Endothelial cell (in vitro differentiated cells): ENCODE data around the gene TMEM184A. TPM values are rescaled to one million over a fixed set of nuclear protein-coding genes. Genes with fewer than 3 reads are reported as not detected.

ENCODE experiments used
- DNase-seq: peaks from one replicate; pipeline ENCODE4 v3.0.0; 2021; ENCODE audit warnings: low spot score
- H3K27ac Mint-ChIP-seq: one replicate; pipeline ENCODE4 v1.8.0; 2021; ENCODE audit warnings: mixed read lengths, inconsistent platforms; ENCODE audit not compliant: unreplicated experiment
- H3K27me3 Mint-ChIP-seq: one replicate; pipeline ENCODE4 v1.8.0; 2021; ENCODE audit warnings: mild to moderate bottlenecking, moderate library complexity, mixed read lengths, inconsistent platforms; ENCODE audit not compliant: unreplicated experiment
- H3K36me3 Mint-ChIP-seq: one replicate; pipeline ENCODE4 v1.8.0; 2021; ENCODE audit warnings: mild to moderate bottlenecking, low read depth, mixed read lengths, inconsistent platforms; ENCODE audit not compliant: unreplicated experiment
- H3K4me1 Mint-ChIP-seq: one replicate; pipeline ENCODE4 v1.8.0; 2021; ENCODE audit warnings: mild to moderate bottlenecking, mixed read lengths, inconsistent platforms; ENCODE audit not compliant: unreplicated experiment
- H3K4me3 Mint-ChIP-seq: one replicate; pipeline ENCODE4 v1.8.0; 2021; ENCODE audit warnings: mild to moderate bottlenecking, mixed read lengths, inconsistent platforms; ENCODE audit not compliant: unreplicated experiment
- H3K9me3 Mint-ChIP-seq: one replicate; pipeline ENCODE4 v1.8.0; 2021; ENCODE audit warnings: mixed read lengths, inconsistent platforms; ENCODE audit not compliant: unreplicated experiment
- total RNA-seq: library from RNA; stranded (reverse); fragmentation: NEBNext Ultra II Directional; extraction: Animal tissue kit (Norgen Biotek cat#: 25700); gene quantifications from one replicate; pipeline ENCODE4 v1.2.1, GENCODE V29; 2021; ENCODE audit not compliant: unreplicated experiment
- TF ChIP-seq, protein P1 (sequence below): fragments of 200-600 bp; sonication (generic); IDR thresholded peaks from one replicate; pipeline ENCODE4 v1.5.0; 2021; ENCODE audit warnings: antibody characterized with exemption; ENCODE audit not compliant: unreplicated experiment

The TMEM184A gene
- total RNA-seq, 1 donor from 2014 or later, result 0.21 TPM

DNA sequence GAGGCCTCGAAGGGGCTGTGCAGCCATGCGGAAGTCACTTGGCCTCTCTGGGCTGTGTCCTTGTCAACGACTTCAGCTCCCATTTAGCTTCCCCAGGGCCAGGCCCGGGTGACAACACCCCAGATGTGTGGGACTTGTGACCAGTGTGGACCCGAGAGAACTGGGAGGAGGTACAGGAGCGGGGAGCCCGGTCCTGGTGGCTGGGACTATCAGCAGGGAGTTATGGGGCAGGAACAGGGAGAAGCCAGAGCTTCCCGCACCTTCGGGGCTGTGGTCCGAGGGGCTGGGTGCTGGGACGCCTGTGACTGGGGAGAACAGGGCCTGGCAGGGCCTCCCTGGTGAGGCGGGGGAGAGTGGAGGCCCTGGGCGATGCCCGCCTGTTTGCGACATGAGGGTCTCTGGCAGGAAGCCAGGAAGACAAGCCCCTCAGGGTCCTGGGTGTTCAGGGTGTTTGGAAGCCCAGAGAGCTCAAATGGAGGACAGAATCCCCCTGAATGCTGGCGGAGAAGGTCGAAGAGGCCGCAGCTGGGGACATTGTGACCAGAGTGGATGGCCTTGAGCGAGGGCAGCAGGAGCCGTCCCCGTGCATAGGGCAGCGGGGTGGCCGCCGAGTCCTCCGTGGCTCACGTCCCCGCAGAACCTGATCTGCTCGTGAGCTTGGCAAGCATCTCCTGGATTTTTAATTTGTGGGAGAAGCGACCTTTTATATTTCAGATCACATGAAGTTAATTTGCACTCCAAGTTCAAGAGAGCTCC lies 43.8 kb upstream of the TMEM184A start:
- Mint-ChIP-seq H3K4me3 (no peak overlapping the region), H3K4me1 (peaks cover 2% of the 10 kb centered on the region), H3K27me3 (peaks cover 9% of the 10 kb centered on the region), H3K36me3 (no peaks in the 10 kb centered on the region), H3K9me3 (no peaks in the 10 kb centered on the region), H3K27ac (no peak overlapping the region)
- DNase-seq, result no peak
- TF ChIP-seq, protein P1, sequence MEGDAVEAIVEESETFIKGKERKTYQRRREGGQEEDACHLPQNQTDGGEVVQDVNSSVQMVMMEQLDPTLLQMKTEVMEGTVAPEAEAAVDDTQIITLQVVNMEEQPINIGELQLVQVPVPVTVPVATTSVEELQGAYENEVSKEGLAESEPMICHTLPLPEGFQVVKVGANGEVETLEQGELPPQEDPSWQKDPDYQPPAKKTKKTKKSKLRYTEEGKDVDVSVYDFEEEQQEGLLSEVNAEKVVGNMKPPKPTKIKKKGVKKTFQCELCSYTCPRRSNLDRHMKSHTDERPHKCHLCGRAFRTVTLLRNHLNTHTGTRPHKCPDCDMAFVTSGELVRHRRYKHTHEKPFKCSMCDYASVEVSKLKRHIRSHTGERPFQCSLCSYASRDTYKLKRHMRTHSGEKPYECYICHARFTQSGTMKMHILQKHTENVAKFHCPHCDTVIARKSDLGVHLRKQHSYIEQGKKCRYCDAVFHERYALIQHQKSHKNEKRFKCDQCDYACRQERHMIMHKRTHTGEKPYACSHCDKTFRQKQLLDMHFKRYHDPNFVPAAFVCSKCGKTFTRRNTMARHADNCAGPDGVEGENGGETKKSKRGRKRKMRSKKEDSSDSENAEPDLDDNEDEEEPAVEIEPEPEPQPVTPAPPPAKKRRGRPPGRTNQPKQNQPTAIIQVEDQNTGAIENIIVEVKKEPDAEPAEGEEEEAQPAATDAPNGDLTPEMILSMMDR, result no peak

DNA sequence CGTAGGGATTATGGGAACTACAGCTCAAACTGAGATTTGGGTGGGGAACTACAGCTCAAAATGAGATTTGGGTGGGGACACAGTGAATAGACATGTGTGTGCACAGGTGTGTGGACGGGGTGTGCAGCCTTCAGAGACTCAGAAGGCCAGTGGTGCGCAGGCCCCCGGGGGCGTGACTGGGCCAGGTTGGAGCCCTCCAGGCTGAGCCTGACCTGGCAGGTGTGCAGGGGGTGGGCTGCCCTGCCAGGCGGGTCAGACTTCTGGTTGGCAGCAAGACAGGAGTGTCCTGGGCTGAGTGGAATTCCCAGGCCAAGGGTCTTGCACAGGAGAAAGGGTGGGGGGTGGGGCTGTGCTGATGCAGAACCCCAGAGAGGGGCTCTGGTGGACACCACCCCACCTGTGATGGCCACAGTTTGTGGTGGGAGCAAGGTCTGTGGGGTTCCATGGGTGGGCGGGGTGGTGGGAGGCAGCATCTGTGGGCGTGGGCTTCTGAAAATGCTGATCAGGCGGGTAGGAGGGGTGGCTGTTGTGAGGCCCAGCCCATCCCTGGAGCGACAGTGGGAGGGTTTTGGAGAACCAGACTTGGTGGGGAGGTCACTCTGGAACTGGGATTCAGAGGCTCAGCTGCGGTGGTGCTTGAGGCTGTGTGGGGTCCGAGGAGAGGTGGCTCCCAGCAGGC lies 43.1 kb upstream of the TMEM184A start:
- Mint-ChIP-seq H3K27ac (no peak overlapping the region), H3K4me3 (no peak overlapping the region), H3K4me1 (peaks cover 2% of the 10 kb centered on the region), H3K9me3 (no peaks in the 10 kb centered on the region), H3K36me3 (no peaks in the 10 kb centered on the region), H3K27me3 (peaks cover 9% of the 10 kb centered on the region)
- no peak for DNase-seq
- TF ChIP-seq, protein P1, result no peak

DNA sequence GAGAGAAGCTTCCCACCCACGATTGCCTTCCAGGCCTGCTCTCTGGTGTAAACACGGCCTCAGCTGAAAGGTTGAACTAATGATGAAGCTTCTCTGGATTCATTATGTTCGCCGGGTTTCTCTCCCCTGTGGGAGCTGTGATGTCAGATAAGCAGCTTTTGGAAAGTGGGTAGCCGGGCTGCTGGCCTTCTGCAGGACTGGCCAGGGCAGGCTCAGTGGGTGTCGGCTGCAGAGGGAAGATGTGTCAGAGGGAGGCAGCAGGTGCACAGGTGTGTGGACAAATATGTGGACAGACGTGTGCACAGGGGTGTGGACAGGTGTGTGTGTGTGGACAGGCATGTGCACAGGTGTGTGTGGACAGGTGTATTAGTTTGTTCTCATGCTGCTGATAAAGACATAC lies 42.3 kb upstream of the TMEM184A start:
- no peaks in the 10 kb centered on the region for H3K9me3 Mint-ChIP-seq
- peaks cover 9% of the 10 kb centered on the region for H3K27me3 Mint-ChIP-seq
- no peak overlapping the region for H3K27ac Mint-ChIP-seq
- H3K36me3 Mint-ChIP-seq, result no peaks in the 10 kb centered on the region
- peaks cover 2% of the 10 kb centered on the region for H3K4me1 Mint-ChIP-seq
- TF ChIP-seq, protein P1, result no peak
- H3K4me3 Mint-ChIP-seq, result no peak overlapping the region
- no peak for DNase-seq

DNA sequence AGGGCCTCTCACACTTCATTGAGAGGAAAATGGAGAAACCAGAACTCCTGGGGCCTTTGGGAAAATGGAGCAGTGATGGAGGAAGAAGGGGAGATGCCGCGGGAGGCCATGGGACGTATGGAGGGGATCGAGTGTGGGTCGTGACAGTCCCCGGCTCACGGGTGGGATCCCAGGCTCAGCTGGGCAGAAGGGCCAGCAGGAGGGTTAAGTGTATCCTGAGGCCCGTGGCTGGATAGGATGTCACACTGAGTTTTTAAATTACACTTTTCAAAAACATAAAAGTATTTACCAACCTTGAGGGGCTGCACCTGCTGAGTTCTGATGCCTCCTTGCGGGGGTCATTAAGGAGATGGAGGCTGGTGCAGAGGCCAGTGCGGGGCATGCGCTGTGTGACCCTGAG lies 41.8 kb upstream of the TMEM184A start:
- Mint-ChIP-seq H3K27me3 (peaks cover 11% of the 10 kb centered on the region), H3K4me1 (peaks cover 2% of the 10 kb centered on the region), H3K36me3 (no peaks in the 10 kb centered on the region), H3K4me3 (no peak overlapping the region), H3K9me3 (no peaks in the 10 kb centered on the region), H3K27ac (no peak overlapping the region)
- TF ChIP-seq, protein P1, result no peak
- no peak for DNase-seq
